Endothelial cell of coronary artery (primary cell): Measurements from ENCODE around the gene ANO5. TPM values are rescaled to one million over a fixed set of nuclear protein-coding genes. Genes with fewer than 3 reads are reported as not detected.

Source experiments
- total RNA-seq: library from RNA; depleted of rRNA; stranded (reverse); fragments of >200 nt; gene quantifications from 2 replicates; pipeline ENCODE4 v1.2.3, GENCODE V29; 2014

The ANO5 gene, protein sequence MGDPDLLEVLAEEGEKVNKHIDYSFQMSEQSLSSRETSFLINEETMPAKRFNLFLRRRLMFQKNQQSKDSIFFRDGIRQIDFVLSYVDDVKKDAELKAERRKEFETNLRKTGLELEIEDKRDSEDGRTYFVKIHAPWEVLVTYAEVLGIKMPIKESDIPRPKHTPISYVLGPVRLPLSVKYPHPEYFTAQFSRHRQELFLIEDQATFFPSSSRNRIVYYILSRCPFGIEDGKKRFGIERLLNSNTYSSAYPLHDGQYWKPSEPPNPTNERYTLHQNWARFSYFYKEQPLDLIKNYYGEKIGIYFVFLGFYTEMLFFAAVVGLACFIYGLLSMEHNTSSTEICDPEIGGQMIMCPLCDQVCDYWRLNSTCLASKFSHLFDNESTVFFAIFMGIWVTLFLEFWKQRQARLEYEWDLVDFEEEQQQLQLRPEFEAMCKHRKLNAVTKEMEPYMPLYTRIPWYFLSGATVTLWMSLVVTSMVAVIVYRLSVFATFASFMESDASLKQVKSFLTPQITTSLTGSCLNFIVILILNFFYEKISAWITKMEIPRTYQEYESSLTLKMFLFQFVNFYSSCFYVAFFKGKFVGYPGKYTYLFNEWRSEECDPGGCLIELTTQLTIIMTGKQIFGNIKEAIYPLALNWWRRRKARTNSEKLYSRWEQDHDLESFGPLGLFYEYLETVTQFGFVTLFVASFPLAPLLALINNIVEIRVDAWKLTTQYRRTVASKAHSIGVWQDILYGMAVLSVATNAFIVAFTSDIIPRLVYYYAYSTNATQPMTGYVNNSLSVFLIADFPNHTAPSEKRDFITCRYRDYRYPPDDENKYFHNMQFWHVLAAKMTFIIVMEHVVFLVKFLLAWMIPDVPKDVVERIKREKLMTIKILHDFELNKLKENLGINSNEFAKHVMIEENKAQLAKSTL
- 0.81 and 1.2 TPM in 2 replicates for total RNA-seq

DNA sequence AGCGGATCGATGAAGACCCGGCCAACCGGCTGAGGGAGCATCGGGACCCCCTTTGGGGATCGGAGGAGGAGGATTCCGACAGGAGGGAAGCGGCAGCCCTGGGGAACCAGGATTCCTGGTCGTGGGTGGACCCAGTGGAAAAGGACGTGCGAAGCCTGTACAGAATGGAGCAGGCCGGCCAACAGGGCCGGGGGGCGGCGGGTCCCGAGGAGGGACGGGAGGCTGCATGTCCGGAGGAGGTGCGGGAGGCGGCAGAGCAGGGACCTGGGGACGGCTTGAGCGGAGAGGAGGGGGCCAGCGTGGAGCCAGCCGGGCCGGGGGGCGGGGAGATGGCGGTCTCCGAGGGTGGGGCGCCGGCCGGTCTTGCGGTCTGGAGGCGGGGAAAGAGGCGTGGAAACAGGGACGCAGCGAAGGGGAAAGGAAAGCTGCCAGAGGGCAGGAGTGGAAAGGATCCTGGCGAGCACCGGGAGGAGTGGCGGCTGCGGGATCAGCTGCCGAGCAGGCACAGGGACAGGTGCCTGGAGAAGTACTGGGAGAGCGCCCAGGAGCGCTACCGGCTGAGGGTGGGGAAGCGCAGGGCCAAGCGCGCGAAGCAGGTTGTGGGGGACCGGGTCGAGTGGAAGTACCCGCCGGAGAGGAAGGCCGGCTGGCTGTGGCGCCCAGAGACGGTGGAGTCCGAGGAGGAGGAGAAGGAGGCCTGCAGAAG, at the start of gene ANO5:
ANO5 (plus strand) TSS at position 444 of the 706 bp plus-strand sequence. CDS start 408 bp downstream, outside the sequence.

Other genes with a start within 250 kb of the ANO5 start
- gene SLC17A6, start 145.3 kb downstream of the ANO5 start, total RNA-seq = not detected in 2 replicates